Measurements from ENCODE around the gene PACRG.

- TF ChIP-seq CTCF (IDR thresholded peaks at IDR 0.05) (no peak), POLR2A (IDR thresholded peaks at IDR 0.05) (no peak), POLR2AphosphoS5 (IDR thresholded peaks at IDR 0.05) (no peak)
Measured at GRCh38 chr6:162726947-162727321, 840 bp upstream of the PACRG start.

All from stomach (tissue), 4 donors.